Body of pancreas (tissue), 4 donors: Measurements from ENCODE around the gene MARCHF3.

Experiments used
- CTCF ChIP-seq, 7 experiments: fragments of 450-650 bp in 4 of 7; fragments of 200-600 bp in 3 of 7; sonication (generic) in 3 of 7; IDR thresholded peaks; one replicate each; pipeline ENCODE4 v1.5.1; 2016 to 2019; ENCODE audit warnings: antibody characterized with exemption in 7 of 7
- POLR2A ChIP-seq, 3 donors: fragments of 450-650 bp; IDR thresholded peaks; one replicate each; pipeline ENCODE4 v1.6.1; 2016; ENCODE audit warnings: antibody characterized with exemption in 3 of 3, mild to moderate bottlenecking in 2 of 3

GRCh38 chr5:126941403-126941802 lies 89.0 kb downstream of the MARCHF3 start:
- TF ChIP-seq CTCF (IDR thresholded peaks at IDR 0.05) (no peak), POLR2A (IDR thresholded peaks at IDR 0.05) (no peak)
